ENCODE measurements around the gene LEPROT.

DNA sequence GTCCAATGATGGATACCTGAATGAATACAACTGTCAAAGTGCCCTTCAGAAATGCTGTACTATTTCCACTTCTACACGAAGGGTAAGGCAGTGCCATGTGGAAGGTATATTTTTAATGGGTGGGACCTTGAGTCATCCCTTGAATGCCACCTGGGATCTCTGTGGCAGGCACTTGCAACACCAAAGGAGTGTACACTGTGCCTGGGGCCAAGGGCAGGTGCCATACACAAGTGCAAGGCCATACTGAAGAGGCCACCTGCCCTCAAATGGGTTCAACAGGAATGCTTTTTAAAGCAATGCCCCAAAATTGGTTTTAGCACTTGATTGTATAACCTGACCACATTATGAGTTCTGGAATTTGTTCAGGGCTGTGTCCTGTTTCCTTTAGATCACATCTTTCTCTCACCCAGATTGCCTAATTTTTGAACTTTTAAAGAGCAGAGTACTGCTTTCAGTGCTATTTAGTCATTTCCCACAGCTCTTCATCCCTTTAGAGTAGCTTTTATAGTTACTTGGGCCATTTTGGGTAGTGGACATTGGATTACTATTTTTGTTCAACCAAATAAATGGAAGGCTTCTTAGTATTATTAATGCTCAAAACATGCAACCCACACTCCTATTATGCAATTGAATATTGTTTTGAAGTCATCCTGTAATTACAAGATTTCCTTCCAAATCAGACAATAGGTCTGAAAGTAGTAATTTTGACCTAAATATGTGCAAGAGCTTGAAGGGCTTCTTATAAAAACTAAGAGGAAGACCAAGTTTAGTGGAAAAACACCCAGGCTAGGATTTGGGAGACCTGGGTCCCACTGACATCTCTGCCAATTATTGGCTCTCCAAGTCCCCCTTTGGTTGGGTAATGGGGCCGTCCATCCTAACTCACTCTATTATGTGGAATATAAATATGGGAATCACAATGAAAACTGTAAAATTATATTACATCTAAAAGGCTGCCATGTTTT is 57.2 kb downstream of the LEPROT start:
- TF ChIP-seq, protein P1, sequence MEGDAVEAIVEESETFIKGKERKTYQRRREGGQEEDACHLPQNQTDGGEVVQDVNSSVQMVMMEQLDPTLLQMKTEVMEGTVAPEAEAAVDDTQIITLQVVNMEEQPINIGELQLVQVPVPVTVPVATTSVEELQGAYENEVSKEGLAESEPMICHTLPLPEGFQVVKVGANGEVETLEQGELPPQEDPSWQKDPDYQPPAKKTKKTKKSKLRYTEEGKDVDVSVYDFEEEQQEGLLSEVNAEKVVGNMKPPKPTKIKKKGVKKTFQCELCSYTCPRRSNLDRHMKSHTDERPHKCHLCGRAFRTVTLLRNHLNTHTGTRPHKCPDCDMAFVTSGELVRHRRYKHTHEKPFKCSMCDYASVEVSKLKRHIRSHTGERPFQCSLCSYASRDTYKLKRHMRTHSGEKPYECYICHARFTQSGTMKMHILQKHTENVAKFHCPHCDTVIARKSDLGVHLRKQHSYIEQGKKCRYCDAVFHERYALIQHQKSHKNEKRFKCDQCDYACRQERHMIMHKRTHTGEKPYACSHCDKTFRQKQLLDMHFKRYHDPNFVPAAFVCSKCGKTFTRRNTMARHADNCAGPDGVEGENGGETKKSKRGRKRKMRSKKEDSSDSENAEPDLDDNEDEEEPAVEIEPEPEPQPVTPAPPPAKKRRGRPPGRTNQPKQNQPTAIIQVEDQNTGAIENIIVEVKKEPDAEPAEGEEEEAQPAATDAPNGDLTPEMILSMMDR (conservative IDR thresholded peaks at IDR 0.05; ENCODE audit: low read depth in 2 of 2), result no peak
- TF ChIP-seq EZH2 (IDR thresholded peaks at IDR 0.05; ENCODE audit: low read depth, unreplicated experiment) (no peak), POLR2AphosphoS5 (IDR thresholded peaks at IDR 0.05; ENCODE audit: low read depth) (no peak), EZH2phosphoT487 (IDR thresholded peaks at IDR 0.05; ENCODE audit: unreplicated experiment) (no peak), STAT1 (IDR thresholded peaks at IDR 0.05; ENCODE audit: unreplicated experiment) (no peak), CREB1 (CRISPR knock-in tag; IDR thresholded peaks at IDR 0.05; ENCODE audit: low read depth) (no peak), ZNF114 (CRISPR knock-in tag; IDR thresholded peaks at IDR 0.05) (no peak), JUNB (IDR thresholded peaks at IDR 0.05; ENCODE audit: unreplicated experiment) (no peak), ZNF331 (CRISPR knock-in tag; IDR thresholded peaks at IDR 0.05; ENCODE audit: low read depth) (no peak), NANOG (IDR thresholded peaks at IDR 0.05; ENCODE audit: borderline replicate concordance) (no peak)
- TF ChIP-seq, protein P2, sequence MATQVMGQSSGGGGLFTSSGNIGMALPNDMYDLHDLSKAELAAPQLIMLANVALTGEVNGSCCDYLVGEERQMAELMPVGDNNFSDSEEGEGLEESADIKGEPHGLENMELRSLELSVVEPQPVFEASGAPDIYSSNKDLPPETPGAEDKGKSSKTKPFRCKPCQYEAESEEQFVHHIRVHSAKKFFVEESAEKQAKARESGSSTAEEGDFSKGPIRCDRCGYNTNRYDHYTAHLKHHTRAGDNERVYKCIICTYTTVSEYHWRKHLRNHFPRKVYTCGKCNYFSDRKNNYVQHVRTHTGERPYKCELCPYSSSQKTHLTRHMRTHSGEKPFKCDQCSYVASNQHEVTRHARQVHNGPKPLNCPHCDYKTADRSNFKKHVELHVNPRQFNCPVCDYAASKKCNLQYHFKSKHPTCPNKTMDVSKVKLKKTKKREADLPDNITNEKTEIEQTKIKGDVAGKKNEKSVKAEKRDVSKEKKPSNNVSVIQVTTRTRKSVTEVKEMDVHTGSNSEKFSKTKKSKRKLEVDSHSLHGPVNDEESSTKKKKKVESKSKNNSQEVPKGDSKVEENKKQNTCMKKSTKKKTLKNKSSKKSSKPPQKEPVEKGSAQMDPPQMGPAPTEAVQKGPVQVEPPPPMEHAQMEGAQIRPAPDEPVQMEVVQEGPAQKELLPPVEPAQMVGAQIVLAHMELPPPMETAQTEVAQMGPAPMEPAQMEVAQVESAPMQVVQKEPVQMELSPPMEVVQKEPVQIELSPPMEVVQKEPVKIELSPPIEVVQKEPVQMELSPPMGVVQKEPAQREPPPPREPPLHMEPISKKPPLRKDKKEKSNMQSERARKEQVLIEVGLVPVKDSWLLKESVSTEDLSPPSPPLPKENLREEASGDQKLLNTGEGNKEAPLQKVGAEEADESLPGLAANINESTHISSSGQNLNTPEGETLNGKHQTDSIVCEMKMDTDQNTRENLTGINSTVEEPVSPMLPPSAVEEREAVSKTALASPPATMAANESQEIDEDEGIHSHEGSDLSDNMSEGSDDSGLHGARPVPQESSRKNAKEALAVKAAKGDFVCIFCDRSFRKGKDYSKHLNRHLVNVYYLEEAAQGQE (IDR thresholded peaks at IDR 0.05; ENCODE audit: unreplicated experiment), result no peak
- TF ChIP-seq, protein P3, sequence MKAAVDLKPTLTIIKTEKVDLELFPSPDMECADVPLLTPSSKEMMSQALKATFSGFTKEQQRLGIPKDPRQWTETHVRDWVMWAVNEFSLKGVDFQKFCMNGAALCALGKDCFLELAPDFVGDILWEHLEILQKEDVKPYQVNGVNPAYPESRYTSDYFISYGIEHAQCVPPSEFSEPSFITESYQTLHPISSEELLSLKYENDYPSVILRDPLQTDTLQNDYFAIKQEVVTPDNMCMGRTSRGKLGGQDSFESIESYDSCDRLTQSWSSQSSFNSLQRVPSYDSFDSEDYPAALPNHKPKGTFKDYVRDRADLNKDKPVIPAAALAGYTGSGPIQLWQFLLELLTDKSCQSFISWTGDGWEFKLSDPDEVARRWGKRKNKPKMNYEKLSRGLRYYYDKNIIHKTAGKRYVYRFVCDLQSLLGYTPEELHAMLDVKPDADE (IDR thresholded peaks at IDR 0.05), result no peak
- TF ChIP-seq, protein P4, sequence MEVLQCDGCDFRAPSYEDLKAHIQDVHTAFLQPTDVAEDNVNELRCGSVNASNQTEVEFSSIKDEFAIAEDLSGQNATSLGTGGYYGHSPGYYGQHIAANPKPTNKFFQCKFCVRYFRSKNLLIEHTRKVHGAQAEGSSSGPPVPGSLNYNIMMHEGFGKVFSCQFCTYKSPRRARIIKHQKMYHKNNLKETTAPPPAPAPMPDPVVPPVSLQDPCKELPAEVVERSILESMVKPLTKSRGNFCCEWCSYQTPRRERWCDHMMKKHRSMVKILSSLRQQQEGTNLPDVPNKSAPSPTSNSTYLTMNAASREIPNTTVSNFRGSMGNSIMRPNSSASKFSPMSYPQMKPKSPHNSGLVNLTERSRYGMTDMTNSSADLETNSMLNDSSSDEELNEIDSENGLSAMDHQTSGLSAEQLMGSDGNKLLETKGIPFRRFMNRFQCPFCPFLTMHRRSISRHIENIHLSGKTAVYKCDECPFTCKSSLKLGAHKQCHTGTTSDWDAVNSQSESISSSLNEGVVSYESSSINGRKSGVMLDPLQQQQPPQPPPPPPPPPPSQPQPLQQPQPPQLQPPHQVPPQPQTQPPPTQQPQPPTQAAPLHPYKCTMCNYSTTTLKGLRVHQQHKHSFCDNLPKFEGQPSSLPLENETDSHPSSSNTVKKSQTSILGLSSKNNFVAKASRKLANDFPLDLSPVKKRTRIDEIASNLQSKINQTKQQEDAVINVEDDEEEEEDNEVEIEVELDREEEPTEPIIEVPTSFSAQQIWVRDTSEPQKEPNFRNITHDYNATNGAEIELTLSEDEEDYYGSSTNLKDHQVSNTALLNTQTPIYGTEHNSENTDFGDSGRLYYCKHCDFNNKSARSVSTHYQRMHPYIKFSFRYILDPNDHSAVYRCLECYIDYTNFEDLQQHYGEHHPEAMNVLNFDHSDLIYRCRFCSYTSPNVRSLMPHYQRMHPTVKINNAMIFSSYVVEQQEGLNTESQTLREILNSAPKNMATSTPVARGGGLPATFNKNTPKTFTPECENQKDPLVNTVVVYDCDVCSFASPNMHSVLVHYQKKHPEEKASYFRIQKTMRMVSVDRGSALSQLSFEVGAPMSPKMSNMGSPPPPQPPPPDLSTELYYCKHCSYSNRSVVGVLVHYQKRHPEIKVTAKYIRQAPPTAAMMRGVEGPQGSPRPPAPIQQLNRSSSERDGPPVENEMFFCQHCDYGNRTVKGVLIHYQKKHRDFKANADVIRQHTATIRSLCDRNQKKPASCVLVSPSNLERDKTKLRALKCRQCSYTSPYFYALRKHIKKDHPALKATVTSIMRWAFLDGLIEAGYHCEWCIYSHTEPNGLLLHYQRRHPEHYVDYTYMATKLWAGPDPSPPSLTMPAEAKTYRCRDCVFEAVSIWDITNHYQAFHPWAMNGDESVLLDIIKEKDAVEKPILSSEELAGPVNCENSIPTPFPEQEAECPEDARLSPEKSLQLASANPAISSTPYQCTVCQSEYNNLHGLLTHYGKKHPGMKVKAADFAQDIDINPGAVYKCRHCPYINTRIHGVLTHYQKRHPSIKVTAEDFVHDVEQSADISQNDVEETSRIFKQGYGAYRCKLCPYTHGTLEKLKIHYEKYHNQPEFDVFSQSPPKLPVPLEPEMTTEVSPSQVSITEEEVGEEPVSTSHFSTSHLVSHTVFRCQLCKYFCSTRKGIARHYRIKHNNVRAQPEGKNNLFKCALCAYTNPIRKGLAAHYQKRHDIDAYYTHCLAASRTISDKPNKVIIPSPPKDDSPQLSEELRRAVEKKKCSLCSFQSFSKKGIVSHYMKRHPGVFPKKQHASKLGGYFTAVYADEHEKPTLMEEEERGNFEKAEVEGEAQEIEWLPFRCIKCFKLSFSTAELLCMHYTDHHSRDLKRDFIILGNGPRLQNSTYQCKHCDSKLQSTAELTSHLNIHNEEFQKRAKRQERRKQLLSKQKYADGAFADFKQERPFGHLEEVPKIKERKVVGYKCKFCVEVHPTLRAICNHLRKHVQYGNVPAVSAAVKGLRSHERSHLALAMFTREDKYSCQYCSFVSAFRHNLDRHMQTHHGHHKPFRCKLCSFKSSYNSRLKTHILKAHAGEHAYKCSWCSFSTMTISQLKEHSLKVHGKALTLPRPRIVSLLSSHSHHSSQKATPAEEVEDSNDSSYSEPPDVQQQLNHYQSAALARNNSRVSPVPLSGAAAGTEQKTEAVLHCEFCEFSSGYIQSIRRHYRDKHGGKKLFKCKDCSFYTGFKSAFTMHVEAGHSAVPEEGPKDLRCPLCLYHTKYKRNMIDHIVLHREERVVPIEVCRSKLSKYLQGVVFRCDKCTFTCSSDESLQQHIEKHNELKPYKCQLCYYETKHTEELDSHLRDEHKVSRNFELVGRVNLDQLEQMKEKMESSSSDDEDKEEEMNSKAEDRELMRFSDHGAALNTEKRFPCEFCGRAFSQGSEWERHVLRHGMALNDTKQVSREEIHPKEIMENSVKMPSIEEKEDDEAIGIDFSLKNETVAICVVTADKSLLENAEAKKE (CRISPR knock-in tag; IDR thresholded peaks at IDR 0.05), result no peak
